GM12874 (cell line): ENCODE measurements around the gene PARP9.

Experiments
- CTCF ChIP-seq: IDR thresholded peaks from 2 replicates; pipeline ENCODE4 v1.5.1; 2011; ENCODE audit warnings: low read depth, mild to moderate bottlenecking, control low read depth, low read length, moderate library complexity; ENCODE audit not compliant: insufficient read depth

PARP9 gene

DNA sequence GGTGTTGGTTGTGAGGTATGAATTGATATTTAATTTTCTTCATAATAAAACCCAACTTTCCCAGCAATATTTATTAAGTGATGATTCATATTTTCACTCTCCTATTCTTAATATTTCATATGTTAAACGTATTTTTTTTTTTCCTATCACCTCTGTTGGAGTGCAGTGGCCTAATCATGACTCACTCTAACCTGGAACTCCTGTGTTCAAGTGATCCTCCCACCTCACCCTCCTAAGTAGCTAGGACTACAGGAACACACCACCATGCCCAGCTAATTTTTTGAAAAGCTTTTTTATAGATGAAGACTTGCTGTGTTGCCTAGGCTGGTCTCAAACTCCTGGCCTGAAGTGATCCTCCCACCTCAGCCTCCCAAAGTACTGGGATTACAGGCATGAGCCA is 22.0 kb upstream of the PARP9 start:
- TF ChIP-seq CTCF = no peak

- no peak for TF ChIP-seq CTCF
Observed at GRCh38 chr3:122582390-122582789, 18.3 kb upstream of the PARP9 start.

DNA sequence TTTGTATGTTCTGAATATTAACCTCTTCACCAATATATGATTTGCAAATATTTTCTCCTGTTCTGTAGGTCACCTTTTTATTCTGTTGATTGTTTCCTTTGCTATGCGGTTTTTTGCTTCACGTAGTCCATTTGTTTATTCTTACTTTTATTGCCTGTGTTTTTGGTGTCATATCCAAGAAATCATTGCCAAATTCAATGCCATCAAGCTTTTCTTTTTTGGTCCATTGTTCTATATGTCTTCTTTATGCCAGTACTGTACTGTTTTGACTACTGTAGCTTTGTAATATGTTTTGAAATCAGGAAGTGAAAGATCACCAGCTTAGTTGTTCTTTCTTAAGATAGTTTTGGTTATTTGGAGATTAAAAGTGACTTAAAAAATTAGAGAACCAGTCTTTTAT is 17.5 kb upstream of the PARP9 start:
- no peak for TF ChIP-seq CTCF

GRCh38 chr3:122580470-122580869 is 16.4 kb upstream of the PARP9 start:
- no peak for TF ChIP-seq CTCF

- no peak for TF ChIP-seq CTCF
Observed at GRCh38 chr3:122578069-122578740, 14.1 kb upstream of the PARP9 start.

- no peak for TF ChIP-seq CTCF
Observed at GRCh38 chr3:122577409-122578031, 13.4 kb upstream of the PARP9 start, which contains the start of gene PARP15. Gene PARP15 (plus strand): TSS chr3:122577650. CDS start chr3:122577668, 18 bp downstream.

- no peak for TF ChIP-seq CTCF
Observed at GRCh38 chr3:122576174-122576940, 12.3 kb upstream of the PARP9 start.
